Measurements from ENCODE around the gene ANKRD65. TPM values are rescaled to one million over a fixed set of nuclear protein-coding genes. Genes with fewer than 3 reads are reported as not detected.

The ANKRD65 gene
- total RNA-seq, 4 donors from 2014 or later: 3.1 to 10.9 (median 6.2) TPM

GRCh38 chr1:1395166-1395565 lies 25.9 kb downstream of the ANKRD65 start:
- DNase-seq (ENCODE audit: low spot score in 2 of 2): no peak
- no peak overlapping the region for H3K4me3 ChIP-seq (ENCODE audit: low read depth, poor library complexity, severe bottlenecking)
- no peak for TF ChIP-seq CTCF (IDR thresholded peaks at IDR 0.05)
- TF ChIP-seq POLR2A (IDR thresholded peaks at IDR 0.05): no peak
- 91 to 92% methylated on average over 11 of the region's 11 CpGs for WGBS, 2 donors
- intact Hi-C loops (cut with DNase I; ENCODE audit: low total_unique reads): no loop called here

GRCh38 chr1:1394116-1394515 lies 27.0 kb downstream of the ANKRD65 start:
- TF ChIP-seq POLR2A (IDR thresholded peaks at IDR 0.05): no peak
- TF ChIP-seq CTCF (IDR thresholded peaks at IDR 0.05): no peak
- WGBS, 2 donors: 93 to 94% methylated on average over 7 of the region's 7 CpGs
- intact Hi-C loops (cut with DNase I; ENCODE audit: low total_unique reads): no loop called here
- no peak for DNase-seq (ENCODE audit: low spot score in 2 of 2)
- H3K4me3 ChIP-seq (ENCODE audit: low read depth, poor library complexity, severe bottlenecking): no peak overlapping the region

GRCh38 chr1:1393428-1393827 lies 27.6 kb downstream of the ANKRD65 start:
- no peak for TF ChIP-seq CTCF (IDR thresholded peaks at IDR 0.05)
- no peak for TF ChIP-seq POLR2A (IDR thresholded peaks at IDR 0.05)
- WGBS, 2 donors: 93 to 94% methylated on average over 11 of the region's 11 CpGs
- no peak for DNase-seq (ENCODE audit: low spot score in 2 of 2)
- no peak overlapping the region for H3K4me3 ChIP-seq (ENCODE audit: low read depth, poor library complexity, severe bottlenecking)
- intact Hi-C loops (cut with DNase I; ENCODE audit: low total_unique reads): no loop called here

- H3K4me3 ChIP-seq (ENCODE audit: low read depth, poor library complexity, severe bottlenecking): no peak overlapping the region
- TF ChIP-seq POLR2A (IDR thresholded peaks at IDR 0.05) (no peak), CTCF (IDR thresholded peaks at IDR 0.05) (no peak)
- DNase-seq (ENCODE audit: low spot score in 2 of 2): no peak
- intact Hi-C loops (cut with DNase I; ENCODE audit: low total_unique reads): no loop called here
- 94% methylated on average over 4 of the region's 4 CpGs for WGBS, 2 donors
Measured at GRCh38 chr1:1393014-1393413, 28.1 kb downstream of the ANKRD65 start.

- H3K4me3 ChIP-seq (ENCODE audit: low read depth, poor library complexity, severe bottlenecking): no peak overlapping the region
- no peak for DNase-seq (ENCODE audit: low spot score in 2 of 2)
- WGBS, 2 donors: 82 to 88% methylated on average over 12 of the region's 12 CpGs
- TF ChIP-seq POLR2A (IDR thresholded peaks at IDR 0.05) (no peak), CTCF (IDR thresholded peaks at IDR 0.05) (no peak)
- intact Hi-C loops (cut with DNase I; ENCODE audit: low total_unique reads): no loop called here
Measured at GRCh38 chr1:1391225-1391624, 29.9 kb downstream of the ANKRD65 start.

GRCh38 chr1:1390675-1391074 lies 30.4 kb downstream of the ANKRD65 start:
- DNase-seq (ENCODE audit: low spot score in 2 of 2): no peak
- intact Hi-C loops (cut with DNase I; ENCODE audit: low total_unique reads): no loop called here
- no peak overlapping the region for H3K4me3 ChIP-seq (ENCODE audit: low read depth, poor library complexity, severe bottlenecking)
- TF ChIP-seq CTCF (IDR thresholded peaks at IDR 0.05): no peak
- no peak for TF ChIP-seq POLR2A (IDR thresholded peaks at IDR 0.05)
- WGBS, 2 donors: 88 to 90% methylated on average over 12 of the region's 12 CpGs

Measured in lower leg skin (tissue), 4 donors.